Measurements from ENCODE around the gene CCDC136.

- no peak for TF ChIP-seq POLR2A (IDR thresholded peaks at IDR 0.05; ENCODE audit: low read depth)
- TF ChIP-seq POLR2AphosphoS5 (IDR thresholded peaks at IDR 0.05) = no peak
Measured at GRCh38 chr7:128785738-128786137, 6.0 kb upstream of the CCDC136 start.

All from esophagus muscularis mucosa (tissue), 2 donors.